ENCODE measurements around the gene PTGER2.

The PTGER2 gene

GRCh38 chr14:52313903-52314594 is at the start of gene PTGER2:
Gene PTGER2 (plus strand): TSS chr14:52314312. CDS start chr14:52314549, 237 bp downstream.
- TF ChIP-seq CTCF (IDR thresholded peaks at IDR 0.05; ENCODE audit: low read depth, low read length): no peak
- DNase-seq (ENCODE audit: extremely low read depth, low read depth): peak; percentile 70

- no peak for TF ChIP-seq CTCF (IDR thresholded peaks at IDR 0.05; ENCODE audit: low read depth, low read length)
- no peak for DNase-seq (ENCODE audit: extremely low read depth, low read depth)
These were observed 48.9 kb upstream of the PTGER2 start for GRCh38 chr14:52265253-52265652.

GRCh38 chr14:52266179-52266578 is 47.9 kb upstream of the PTGER2 start:
- no peak for TF ChIP-seq CTCF (IDR thresholded peaks at IDR 0.05; ENCODE audit: low read depth, low read length)

GRCh38 chr14:52266782-52267181 is 47.3 kb upstream of the PTGER2 start:
- no peak for DNase-seq (ENCODE audit: extremely low read depth, low read depth)
- TF ChIP-seq CTCF (IDR thresholded peaks at IDR 0.05; ENCODE audit: low read depth, low read length): no peak

More at GRCh38 chr14:52266179-52266578, 47.9 kb upstream of the PTGER2 start:
- peak; percentile 61 for DNase-seq (ENCODE audit: extremely low read depth, low read depth)

GRCh38 chr14:52267501-52268278 is 46.4 kb upstream of the PTGER2 start, which contains the start of gene PTGDR:
Gene PTGDR (plus strand): TSS chr14:52267698. CDS start chr14:52267815, 117 bp downstream.
- no peak for TF ChIP-seq CTCF (IDR thresholded peaks at IDR 0.05; ENCODE audit: low read depth, low read length)
- DNase-seq (ENCODE audit: extremely low read depth, low read depth): no peak

- DNase-seq (ENCODE audit: extremely low read depth, low read depth): no peak
These were observed 45.6 kb upstream of the PTGER2 start for GRCh38 chr14:52268279-52269061.

More at GRCh38 chr14:52268279-52269061, 45.6 kb upstream of the PTGER2 start:
- TF ChIP-seq CTCF (IDR thresholded peaks at IDR 0.05; ENCODE audit: low read depth, low read length): no peak
